ENCODE measurements around the gene CCBE1. TPM values are rescaled to one million over a fixed set of nuclear protein-coding genes. Genes with fewer than 3 reads are reported as not detected.

CCBE1 gene
- total RNA-seq, 2 donors from 2014 or later, result 1.6 to 1.8 TPM

- no peaks in the 10 kb centered on the region for H3K27me3 ChIP-seq (replicated peaks; ENCODE audit: insufficient read depth)
- H3K9me3 ChIP-seq, result no peaks in the 10 kb centered on the region
- no peak for ATAC-seq (ENCODE audit: insufficient number of reproducible peaks, low FRiP score, low read depth)
- H3K4me1 ChIP-seq (ENCODE audit: control insufficient read depth in 1 of 2, low read depth in 2 of 2), result no peaks in the 10 kb centered on the region
- DNase-seq (ENCODE audit: low spot score), result no peak
- no peak overlapping the region for H3K4me3 ChIP-seq
- no peaks in the 10 kb centered on the region for H3K36me3 ChIP-seq
- TF ChIP-seq CTCF (IDR thresholded peaks at IDR 0.05), result no peak
- H3K27ac ChIP-seq, result no peak overlapping the region
These were observed 161.1 kb downstream of the CCBE1 start for GRCh38 chr18:59536166-59536565.

GRCh38 chr18:59535055-59535454 lies 162.2 kb downstream of the CCBE1 start:
- no peaks in the 10 kb centered on the region for H3K27me3 ChIP-seq (replicated peaks; ENCODE audit: insufficient read depth)
- no peaks in the 10 kb centered on the region for H3K9me3 ChIP-seq
- no peak for DNase-seq (ENCODE audit: low spot score)
- ATAC-seq (ENCODE audit: insufficient number of reproducible peaks, low FRiP score, low read depth), result no peak
- no peak overlapping the region for H3K4me3 ChIP-seq
- TF ChIP-seq CTCF (IDR thresholded peaks at IDR 0.05), result no peak
- H3K36me3 ChIP-seq, result no peaks in the 10 kb centered on the region
- no peak overlapping the region for H3K27ac ChIP-seq
- no peaks in the 10 kb centered on the region for H3K4me1 ChIP-seq (ENCODE audit: control insufficient read depth in 1 of 2, low read depth in 2 of 2)

- no peak for ATAC-seq (ENCODE audit: insufficient number of reproducible peaks, low FRiP score, low read depth)
- Histone ChIP-seq H3K9me3 (no peaks in the 10 kb centered on the region), H3K27me3 (replicated peaks; ENCODE audit: insufficient read depth) (no peaks in the 10 kb centered on the region), H3K4me3 (no peak overlapping the region), H3K36me3 (no peaks in the 10 kb centered on the region), H3K27ac (no peak overlapping the region), H3K4me1 (ENCODE audit: control insufficient read depth in 1 of 2, low read depth in 2 of 2) (no peaks in the 10 kb centered on the region)
- DNase-seq (ENCODE audit: low spot score), result no peak
- TF ChIP-seq CTCF (IDR thresholded peaks at IDR 0.05), result no peak
These were observed 168.4 kb downstream of the CCBE1 start for GRCh38 chr18:59528866-59529265.

GRCh38 chr18:59520562-59521355 lies 176.5 kb downstream of the CCBE1 start:
- DNase-seq (ENCODE audit: low spot score) (no peak), ATAC-seq (ENCODE audit: insufficient number of reproducible peaks, low FRiP score, low read depth) (no peak)
- H3K4me3 ChIP-seq, result no peak overlapping the region
- H3K4me1 ChIP-seq (ENCODE audit: control insufficient read depth in 1 of 2, low read depth in 2 of 2), result peaks cover 11 to 13% of the 10 kb centered on the region in 2 donors
- H3K36me3 ChIP-seq, result no peaks in the 10 kb centered on the region
- H3K27me3 ChIP-seq (replicated peaks; ENCODE audit: insufficient read depth), result no peaks in the 10 kb centered on the region
- no peaks in the 10 kb centered on the region for H3K9me3 ChIP-seq
- TF ChIP-seq CTCF (IDR thresholded peaks at IDR 0.05), result no peak
- H3K27ac ChIP-seq, result no peak overlapping the region

- Histone ChIP-seq H3K27ac (no peak overlapping the region), H3K4me3 (no peak overlapping the region)
- no peak for TF ChIP-seq CTCF (IDR thresholded peaks at IDR 0.05)
These were observed 178.5 kb downstream of the CCBE1 start for GRCh38 chr18:59518705-59519104.

More at GRCh38 chr18:59518705-59519104, 178.5 kb downstream of the CCBE1 start:
- H3K9me3 ChIP-seq, result no peaks in the 10 kb centered on the region
- peaks cover 22 to 24% of the 10 kb centered on the region in 2 donors for H3K4me1 ChIP-seq (ENCODE audit: control insufficient read depth in 1 of 2, low read depth in 2 of 2)
- no peaks in the 10 kb centered on the region for H3K27me3 ChIP-seq (replicated peaks; ENCODE audit: insufficient read depth)
- ATAC-seq (ENCODE audit: insufficient number of reproducible peaks, low FRiP score, low read depth) (no peak), DNase-seq (ENCODE audit: low spot score) (no peak)
- H3K36me3 ChIP-seq, result no peaks in the 10 kb centered on the region

Measured in thoracic aorta (tissue), 2 donors.